GM10266 (cell line): ENCODE measurements around the gene CAPN5.
"Not testable (repeated sequence)": the region's sequence is repeated elsewhere in the genome, so short reads cannot be mapped to it uniquely, and the experiment has no call there.

Experiments
- DNase-seq: peaks from one replicate; pipeline ENCODE4 v3.0.0; 2012; ENCODE audit errors: extremely low spot score
- TF ChIP-seq, protein P1 (sequence below): IDR thresholded peaks from 2 replicates; pipeline ENCODE4 v1.5.1; 2012; ENCODE audit warnings: mild to moderate bottlenecking, low read depth; ENCODE audit not compliant: control insufficient read depth, insufficient read depth; ENCODE audit errors: missing control alignments

Gene CAPN5

DNA sequence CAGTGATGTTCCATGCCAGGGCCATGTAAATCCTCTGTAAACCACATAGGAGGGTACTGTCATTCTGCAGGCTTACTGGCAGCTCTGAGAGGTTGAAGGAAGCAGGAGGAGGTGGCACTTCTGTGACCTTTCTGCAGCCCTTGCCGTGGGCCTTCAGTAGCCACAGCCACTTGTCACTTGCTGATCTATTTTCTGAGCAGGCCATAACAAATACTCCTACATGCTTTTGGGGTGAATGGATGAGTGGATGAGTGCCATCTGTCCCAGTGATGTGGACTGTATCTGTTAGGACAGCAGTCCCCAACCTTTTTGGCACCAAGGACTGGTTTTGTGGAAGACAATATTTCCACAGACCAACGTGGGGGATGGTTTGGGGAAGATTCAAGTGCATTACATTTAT is 22.4 kb upstream of the CAPN5 start:
- TF ChIP-seq, protein P1, sequence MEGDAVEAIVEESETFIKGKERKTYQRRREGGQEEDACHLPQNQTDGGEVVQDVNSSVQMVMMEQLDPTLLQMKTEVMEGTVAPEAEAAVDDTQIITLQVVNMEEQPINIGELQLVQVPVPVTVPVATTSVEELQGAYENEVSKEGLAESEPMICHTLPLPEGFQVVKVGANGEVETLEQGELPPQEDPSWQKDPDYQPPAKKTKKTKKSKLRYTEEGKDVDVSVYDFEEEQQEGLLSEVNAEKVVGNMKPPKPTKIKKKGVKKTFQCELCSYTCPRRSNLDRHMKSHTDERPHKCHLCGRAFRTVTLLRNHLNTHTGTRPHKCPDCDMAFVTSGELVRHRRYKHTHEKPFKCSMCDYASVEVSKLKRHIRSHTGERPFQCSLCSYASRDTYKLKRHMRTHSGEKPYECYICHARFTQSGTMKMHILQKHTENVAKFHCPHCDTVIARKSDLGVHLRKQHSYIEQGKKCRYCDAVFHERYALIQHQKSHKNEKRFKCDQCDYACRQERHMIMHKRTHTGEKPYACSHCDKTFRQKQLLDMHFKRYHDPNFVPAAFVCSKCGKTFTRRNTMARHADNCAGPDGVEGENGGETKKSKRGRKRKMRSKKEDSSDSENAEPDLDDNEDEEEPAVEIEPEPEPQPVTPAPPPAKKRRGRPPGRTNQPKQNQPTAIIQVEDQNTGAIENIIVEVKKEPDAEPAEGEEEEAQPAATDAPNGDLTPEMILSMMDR: no peak

DNA sequence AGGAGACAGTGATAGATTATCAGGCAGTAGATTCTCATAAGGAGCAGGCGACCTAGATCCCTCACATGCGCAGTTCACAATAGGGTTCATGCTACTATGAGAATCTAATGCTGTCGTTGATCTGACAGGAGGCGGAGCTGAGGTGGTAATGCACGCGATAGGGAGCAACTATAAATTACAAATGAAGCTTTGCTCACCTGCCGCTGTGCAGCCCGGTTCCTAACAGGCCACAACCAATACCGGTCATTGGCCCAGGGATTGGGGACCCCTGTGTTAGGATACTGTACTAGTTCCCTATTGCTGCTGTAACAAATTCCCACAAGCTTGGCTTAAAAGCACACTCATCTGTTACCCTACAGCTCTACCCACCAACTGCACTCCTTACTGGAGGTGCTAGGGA is 21.9 kb upstream of the CAPN5 start:
- TF ChIP-seq, protein P1: no peak
- DNase-seq: no peak

More for the DNA sequence above, 22.4 kb upstream of the CAPN5 start:
- peak; percentile 12 for DNase-seq

DNA sequence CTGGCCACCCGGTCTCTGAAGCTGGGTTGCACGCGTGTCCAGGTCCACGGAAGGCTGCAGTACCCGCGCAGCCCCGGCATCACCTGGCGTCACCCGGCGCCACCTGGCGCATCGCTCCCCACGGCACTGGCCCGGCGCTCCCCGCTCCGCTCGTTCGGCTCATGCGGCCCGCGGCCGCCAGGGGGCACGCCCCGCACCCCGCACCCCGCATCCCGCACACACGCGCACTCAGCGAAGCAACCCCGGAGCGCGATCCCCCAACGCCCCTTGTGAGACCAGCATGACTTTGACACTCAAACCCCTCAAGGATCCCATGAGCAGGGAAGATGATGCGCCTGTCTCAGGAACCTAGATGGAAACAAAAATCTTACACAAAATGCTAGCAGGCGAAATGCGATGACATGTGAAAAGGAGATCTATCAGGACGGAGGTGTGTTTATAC is 20.7 kb upstream of the CAPN5 start:
- TF ChIP-seq, protein P1: peak; percentile 75
- DNase-seq: peak; percentile 81

DNA sequence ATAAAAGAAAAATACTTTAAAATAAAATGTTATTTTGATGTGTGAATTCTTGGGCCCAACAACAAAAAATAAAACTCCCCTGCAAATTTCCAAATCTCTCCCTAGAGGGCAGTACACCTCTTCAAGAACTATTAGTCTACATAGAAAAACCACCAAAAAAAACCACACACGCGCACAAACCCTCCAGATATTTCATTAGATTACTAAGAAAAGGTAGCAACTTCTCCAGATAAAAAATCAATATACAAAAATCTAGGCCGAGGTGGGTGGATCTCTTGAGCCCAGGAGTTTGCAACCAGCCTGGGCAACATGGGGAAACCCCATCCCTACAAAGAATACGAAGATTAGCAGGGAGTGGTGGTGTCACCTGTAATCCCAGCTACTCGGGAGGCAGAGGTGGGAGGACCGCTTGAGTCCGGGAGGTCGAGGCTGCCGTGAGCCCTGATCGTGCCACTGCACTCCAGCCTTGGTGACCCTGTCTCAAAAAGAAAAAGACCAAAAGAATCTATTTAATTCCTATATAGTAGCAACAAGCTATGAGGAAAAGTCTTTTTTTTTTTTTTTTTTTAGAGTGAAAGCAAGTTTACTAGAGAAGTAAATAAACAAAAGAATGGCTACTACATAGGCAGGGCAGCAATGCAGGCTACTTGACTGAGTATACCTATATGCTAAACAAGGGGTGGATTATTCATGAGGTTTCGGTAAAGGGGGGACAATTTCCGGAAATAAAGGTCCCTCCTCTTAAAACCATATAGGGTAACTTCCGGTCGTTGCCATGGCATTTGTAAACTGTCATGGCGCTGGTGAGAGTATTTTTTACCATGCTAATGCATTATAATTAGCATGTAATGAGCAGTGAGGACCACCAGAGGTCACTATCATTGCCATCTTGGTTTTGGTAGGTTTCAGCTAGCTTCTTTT is 19.5 kb upstream of the CAPN5 start:
- DNase-seq: peak; percentile 81
- TF ChIP-seq, protein P1: peak; percentile 67

DNA sequence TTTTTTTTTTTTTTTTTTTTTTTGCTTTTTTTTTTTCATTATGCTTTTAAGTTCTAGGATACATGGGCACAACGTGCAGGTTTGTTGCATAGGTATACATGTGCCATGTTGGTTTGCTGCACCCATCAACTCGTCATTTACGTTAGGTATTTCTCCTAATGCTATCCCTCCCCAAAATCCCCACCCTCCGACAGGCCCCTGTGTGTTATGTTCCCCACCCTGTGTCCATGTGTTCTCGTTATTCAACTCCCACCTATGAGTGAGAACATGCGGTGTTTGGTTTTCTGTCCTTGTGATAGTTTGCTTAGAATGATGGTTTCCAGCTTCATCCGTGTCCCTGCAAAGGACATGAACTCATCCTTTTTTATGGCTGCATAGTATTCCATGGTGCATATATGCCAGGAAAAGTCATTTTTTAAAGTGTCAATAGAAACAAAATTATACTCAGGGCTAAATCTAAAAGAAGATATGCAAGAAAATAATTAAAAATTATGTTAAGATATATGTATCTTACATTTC is 18.8 kb upstream of the CAPN5 start:
- not testable (repeated sequence) for DNase-seq

DNA sequence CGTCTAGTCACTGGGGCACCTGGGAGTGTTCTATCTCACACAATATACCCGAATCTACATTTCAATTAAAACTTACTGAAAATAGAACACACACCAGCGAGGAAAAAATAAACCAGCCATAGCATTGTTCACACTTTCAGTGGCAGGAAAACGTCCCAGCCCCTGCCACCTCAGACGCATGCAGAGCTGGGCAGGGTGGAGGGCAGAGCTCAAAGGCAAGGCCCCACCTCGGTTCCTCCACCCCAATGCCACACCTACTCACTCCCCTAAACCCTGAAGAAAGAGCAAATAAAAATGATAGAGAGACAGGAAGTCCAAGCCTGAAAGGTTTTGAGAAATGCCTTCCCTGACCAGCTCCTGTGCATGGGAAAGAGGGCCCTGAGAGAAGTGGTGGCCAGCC is 17.7 kb upstream of the CAPN5 start:
- TF ChIP-seq, protein P1: no peak
- DNase-seq: no peak

DNA sequence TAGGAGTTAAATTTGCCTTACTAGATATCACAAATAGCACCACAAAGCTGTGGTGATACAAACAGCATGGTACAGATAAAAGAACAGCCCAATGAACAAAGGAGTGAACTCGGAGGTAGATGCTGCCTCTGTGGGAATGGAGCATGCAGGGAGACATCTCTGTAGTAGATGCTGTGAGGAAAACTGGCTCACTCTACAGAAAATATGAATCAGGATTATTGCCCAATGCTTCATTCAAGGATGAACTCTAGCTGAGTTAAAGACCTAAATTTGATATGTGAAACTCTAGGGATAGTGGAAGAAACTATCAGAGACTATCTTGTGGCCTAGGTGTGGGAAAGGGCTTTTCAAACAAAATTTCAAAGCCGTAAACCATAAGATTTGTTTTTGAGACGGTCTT is 15.3 kb upstream of the CAPN5 start:
- TF ChIP-seq, protein P1: no peak
- DNase-seq: no peak

DNA sequence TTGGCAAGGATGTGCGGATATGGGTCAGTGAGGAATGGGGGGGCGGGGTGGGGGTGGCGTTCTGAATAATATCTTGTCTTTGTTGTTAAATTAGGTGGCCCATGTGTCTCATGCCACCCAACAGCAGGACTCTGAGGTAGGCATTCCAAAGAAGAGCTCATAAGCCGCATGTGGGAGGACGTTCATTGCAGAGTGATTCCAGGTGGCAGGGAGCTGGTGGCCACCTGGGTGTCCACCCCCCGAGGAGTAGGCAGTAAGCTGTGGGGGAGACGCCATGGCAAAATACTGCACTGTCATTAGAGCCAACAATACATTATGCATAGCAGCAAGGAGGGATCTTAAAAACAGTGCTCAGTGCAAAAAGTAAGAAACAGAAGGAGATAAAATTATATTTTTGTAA is 14.3 kb upstream of the CAPN5 start:
- DNase-seq: no peak
- TF ChIP-seq, protein P1: no peak
